Activated CD4-positive, CD25-positive, alpha-beta regulatory T cell treated with anti-CD3 and anti-CD28 coated beads, Interleukin-2, amount 50 U/mL, for 72 hours (primary cell): ENCODE data around the gene ACTR5.

ENCODE experiments used
- DNase-seq: peaks from one replicate; pipeline ENCODE4 v3.0.0; 2021

Gene ACTR5

DNA sequence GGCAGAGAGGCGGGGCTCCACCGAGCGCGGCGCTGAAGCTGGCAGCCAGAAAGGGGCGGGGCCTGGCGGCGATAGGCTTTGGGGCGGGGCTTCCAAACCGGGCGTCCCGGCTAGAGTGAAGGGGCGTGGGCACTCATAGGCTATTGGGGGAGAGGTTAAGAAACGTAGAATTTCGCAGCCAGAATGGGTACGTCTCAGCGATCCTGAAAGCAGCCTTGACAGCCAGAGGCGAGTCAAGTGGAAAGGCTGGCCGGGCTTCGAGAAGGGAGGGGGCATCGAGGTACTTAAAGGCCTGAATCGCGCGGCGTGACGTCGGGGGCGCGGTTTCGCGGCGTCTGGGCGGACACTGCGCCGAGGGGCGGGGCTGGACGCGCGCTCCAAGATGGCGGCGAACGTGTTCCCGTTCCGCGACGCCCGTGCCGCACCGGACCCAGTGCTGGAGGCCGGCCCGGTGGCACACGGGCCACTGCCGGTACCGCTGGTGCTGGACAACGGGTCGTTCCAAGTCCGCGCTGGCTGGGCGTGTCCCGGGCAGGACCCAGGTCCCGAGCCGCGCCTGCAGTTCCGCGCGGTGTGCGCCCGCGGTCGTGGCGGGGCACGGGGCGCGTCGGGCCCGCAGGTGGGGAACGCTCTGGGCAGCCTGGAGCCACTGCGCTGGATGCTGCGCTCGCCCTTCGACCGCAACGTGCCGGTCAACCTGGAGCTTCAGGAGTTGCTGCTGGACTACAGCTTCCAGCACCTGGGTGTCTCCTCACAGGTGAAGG lies at the start of gene ACTR5:
Gene ACTR5, plus strand, starts transcription at position 364 of the 764 bp plus-strand sequence. Its CDS starts 19 bp downstream, at position 383.
- peak; percentile 99 for DNase-seq

DNA sequence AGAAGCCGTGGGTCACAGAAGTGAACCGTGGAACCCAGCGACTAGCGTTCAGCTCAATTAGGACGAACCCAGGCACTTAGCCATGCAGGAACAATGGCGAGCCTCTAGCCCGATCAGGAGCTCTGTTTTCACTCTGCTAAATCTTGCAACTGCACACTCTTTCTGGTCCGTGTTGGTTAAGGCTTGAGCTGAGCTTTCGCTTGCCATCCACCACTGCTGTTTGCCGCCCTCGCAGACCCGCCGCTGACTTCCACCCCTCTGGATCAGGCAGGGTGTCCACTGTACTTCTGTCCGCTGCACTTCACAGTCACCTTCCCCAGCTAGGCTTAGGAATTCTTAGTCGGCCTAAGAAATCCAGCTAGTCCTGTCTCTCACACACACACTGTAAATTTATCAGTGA lies 49.7 kb upstream of the ACTR5 start:
- DNase-seq = no peak

DNA sequence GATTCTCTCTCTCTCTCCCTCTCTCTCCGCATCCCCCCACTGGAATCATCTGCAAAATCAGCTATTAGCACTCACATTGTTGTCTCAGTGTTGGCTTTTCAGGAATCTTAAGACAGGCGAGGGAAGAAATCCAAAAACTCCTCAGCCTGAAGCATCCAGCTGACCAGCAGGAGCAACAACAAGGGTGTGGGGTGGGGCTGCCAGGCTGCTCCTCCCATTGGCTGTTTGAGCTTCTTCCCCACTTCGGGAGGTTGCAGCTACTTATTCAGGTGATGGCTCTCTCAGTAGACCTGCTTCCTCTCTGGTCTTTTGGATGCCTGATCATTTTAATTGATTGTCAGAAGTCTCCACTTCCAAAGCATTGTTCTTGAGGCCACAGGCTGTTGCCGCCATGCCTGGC lies 48.1 kb upstream of the ACTR5 start:
- DNase-seq = no peak

DNA sequence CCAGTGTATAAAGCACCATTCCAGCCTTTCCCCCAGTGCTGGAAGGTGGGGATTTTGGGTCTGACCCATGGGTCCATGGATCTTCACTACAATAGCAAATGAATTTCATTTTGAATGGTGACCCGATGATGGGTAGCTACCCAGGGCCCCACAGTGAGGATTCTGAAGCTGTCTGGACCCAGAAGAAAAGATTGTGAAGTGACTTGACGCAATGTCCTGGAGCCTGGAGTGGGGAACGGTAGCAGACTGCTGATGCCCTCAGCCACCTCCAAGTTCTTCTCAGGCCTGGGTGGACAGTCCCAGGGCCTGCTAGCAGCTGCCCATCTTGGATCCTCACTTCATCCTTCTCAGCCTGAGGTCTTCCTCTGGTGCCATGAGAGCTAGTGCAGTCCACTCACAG lies 47.3 kb upstream of the ACTR5 start:
- no peak for DNase-seq

DNA sequence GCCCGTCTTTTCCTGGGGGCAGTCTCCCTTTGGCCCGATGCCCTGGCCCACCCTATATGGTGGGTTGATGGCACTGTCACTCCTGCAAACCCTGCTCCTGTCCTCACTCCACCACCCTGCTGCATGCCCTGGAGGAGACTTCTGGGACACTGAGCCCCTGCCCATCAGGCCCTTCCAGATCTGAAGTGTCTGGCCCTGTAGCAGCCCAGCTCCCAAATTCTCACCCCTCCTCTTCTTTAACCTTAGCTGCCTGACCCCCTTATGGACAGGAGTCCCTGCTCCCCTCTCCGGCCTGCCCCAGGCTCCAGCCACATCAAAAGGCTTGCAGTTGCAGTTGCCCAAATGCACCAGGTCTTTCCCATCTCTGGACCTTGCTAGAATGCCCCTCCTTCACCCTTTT lies 44.7 kb upstream of the ACTR5 start:
- no peak for DNase-seq

DNA sequence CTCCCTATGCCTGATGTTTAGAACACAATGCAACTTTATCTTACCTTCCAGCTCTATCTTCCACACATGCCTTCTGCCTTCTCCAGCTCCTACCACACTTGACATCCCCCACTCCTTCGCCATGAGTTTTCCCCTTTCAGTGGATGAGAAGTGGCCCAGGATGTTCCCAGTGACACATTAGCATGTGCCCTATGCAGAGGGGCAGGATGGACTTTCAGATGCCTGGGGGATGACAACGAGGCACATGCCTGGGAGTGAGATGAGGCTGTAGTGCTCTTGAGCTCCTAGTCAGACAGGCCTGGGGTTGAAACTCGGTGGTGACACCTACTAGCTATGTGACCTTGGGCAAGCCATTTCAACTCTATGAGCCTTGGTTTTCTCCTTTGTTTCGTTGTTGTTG lies 44.1 kb upstream of the ACTR5 start:
- no peak for DNase-seq

DNA sequence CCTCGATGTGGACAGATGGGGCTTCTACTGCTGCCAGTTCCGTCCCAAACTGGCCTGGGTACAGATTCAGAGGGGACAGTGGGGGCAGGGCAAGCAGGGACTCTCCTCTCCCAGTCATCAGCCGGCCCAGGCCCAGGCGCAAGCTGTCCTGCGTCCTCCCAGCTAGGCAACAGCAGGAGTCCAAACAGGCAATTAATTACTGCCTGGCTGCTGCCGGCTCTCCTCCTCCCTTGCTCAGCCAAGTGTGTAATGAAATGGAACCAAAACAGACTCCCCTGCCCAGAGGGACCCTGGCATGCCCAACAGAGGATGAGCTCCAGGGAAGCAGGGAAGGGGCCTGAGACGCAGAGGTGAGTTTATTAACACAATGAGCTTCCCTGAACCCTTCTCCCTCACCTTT lies 41.8 kb upstream of the ACTR5 start:
- no peak for DNase-seq

DNA sequence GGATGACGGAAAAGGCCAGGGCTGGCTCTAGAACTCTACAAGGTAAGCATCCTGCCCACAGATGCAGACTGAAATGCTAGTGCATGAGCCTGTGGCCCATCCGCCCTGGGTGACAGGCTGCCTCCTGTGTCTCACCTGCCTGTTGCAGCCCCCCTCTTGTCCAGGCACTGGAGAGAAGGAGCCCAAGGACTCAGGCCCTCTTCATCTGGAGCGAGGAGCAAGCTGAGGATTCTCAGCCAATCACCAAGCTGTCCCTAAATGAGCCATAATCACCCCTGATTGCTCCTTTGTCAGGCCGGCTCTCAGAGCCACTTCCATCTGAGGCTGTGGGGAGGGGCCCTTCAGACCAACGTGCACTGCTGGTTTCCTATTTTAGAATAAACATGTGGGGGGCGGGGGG lies 34.0 kb upstream of the ACTR5 start:
- no peak for DNase-seq

DNA sequence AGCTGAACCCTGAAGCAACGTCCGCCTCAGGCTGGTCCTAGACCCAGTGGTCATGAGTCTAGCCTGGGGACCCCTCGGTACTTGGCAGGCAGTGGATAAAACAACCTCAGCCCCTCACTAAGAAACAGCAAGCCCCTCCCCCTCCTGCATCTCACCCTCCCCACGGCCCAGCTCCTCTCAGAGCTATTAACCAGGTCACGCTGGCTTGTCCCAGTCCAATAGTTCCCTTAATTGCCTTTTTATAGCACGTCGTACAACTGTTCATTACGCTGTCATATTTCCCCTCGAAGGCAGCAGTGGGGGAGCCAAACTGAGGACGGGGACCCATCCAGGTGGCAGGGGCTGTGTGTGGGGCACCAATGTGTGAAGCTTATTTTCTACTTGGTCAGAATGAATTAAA lies 32.6 kb upstream of the ACTR5 start:
- no peak for DNase-seq

DNA sequence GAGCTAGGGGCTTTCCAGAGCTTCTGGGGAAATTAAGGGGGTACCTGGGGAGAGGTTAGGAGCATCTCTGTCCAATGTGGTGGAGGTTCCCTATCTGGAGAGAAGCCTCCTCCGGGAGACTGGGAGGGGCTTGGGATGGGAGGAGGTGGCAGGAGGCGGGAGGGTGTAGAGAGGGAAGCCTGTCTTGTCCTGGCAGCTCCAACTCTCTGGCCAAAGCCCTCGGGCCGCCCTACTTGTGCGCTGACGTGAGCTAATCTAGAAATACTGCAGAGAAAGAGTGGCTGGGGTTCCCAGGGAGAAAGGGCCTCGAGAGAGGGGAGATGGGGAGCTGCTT lies 25.6 kb upstream of the ACTR5 start:
- no peak for DNase-seq

DNA sequence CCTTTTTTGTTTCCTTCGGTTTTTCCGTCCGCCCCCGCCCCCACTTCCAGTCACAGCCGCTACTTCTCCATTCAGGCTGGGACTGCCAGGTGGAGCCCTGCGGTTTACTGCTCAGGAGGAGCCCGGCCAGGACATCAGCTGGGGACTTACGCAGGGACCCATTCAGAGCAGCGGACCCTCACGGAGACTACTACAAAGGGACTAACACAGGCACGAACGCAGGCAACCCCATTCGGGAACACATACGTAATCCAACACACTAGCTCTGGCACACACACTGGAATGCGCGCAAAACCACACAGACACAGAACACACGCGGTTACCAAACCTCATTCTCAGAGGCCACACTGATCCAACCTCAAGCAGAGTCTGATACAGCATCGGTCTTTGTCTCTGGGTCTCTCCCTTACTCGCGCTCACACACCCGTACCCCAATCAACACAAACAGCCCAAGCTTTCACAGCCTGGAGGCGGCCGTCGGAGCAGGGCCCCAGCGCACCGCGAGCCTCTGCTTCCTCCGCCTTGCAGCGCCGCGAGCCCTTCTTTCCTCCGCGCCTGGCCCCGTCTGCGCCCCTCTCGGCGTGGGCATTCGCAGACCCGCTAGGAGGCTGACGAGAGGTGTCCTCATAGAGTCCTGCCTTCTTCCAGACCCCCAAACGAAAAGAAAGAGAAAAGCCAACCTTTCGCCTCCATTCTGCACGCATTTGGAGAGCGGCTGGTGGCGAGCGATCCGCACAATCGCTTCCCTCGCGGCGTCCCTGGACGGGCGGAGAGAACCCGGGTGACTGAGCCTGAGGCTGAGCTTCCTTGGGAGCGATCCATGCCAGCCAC lies 25.0 kb upstream of the ACTR5 start:
- DNase-seq = no peak

DNA sequence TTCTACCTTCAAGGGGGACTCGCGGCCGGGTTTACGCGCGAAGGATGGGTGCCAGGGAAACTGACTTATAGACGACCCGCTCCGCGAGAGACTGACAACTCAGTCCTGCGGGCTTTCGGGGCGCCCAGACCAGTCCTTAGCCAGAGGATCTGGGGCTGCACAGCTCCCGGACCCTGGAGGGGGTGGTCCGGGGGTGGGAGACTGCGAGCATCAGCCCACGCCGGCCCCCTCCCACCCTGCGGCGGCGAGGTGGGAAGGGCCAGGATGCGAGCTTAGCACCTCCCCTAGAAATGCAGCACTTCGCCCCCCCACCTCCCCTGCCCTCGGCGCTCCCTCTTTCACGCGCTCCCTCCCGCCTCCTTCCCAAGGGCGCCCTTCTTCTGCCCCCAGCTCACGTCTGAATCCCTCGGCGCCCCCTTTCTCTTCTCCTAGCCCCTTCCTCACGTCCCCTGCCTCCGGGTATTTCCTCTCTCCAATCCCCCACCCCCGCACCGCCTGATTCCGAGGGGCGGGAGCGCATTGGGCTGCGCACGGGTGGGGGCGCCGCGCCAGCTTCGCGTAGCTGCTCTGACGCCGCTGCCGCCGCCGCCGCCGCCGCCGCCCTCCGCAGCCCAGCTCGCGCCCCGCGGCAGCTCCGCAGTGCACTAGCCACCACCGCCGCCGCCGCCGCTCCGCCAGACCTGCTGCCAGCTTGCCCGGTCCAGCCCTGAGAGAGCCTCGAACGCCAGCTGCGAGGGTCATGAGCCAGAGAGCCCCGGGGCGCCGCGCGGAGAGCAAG lies 24.2 kb upstream of the ACTR5 start, which contains the start of gene SLC32A1:
Gene SLC32A1, plus strand, starts transcription at position 639 of the 778 bp plus-strand sequence. CDS start 239 bp downstream, outside the sequence.
- DNase-seq = no peak

DNA sequence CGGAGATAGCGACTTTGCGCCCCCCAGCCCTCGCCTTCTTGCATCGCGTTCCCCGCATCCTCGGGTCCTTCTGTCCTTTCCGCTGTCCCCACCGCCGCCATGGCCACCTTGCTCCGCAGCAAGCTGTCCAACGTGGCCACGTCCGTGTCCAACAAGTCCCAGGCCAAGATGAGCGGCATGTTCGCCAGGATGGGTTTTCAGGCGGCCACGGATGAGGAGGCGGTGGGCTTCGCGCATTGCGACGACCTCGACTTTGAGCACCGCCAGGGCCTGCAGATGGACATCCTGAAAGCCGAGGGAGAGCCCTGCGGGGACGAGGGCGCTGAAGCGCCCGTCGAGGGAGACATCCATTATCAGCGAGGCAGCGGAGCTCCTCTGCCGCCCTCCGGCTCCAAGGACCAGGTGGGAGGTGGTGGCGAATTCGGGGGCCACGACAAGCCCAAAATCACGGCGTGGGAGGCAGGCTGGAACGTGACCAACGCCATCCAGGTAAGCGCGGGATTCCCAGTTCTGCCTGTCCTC lies 23.6 kb upstream of the ACTR5 start:
- DNase-seq = no peak

DNA sequence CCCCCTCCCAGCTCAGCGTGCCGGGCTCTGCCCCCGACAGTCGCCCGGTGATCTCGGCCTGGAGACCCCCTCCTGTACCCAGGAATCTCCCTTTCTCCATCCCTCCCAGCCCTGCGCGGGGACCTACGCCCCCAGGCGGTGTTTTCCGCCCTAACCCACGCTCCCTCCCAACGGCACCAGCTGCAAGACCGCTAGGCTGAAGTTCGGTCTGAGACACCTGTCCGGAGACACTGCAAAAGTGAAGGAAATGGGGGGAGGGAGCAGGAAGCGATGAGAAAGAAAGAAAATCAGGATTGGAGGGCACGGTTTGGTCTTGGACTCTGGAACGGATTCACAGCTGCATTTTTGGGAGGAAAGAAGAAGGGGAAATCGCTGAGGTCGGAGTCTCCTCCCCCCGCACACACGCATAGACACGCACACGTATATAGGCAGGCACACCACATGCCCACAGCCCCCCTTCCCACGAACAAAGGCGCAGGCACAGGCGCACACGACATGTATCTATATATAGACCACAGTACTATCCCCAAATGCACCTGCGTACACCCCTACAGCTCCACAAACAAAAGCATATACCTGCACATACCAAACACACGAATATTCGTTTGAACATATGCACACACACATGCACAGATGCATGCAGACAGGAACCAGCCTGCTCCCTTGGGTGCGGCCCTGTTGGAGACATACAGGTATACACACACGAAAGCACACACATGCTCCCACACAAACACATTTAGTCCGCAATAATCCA lies 22.9 kb upstream of the ACTR5 start:
- DNase-seq = no peak

DNA sequence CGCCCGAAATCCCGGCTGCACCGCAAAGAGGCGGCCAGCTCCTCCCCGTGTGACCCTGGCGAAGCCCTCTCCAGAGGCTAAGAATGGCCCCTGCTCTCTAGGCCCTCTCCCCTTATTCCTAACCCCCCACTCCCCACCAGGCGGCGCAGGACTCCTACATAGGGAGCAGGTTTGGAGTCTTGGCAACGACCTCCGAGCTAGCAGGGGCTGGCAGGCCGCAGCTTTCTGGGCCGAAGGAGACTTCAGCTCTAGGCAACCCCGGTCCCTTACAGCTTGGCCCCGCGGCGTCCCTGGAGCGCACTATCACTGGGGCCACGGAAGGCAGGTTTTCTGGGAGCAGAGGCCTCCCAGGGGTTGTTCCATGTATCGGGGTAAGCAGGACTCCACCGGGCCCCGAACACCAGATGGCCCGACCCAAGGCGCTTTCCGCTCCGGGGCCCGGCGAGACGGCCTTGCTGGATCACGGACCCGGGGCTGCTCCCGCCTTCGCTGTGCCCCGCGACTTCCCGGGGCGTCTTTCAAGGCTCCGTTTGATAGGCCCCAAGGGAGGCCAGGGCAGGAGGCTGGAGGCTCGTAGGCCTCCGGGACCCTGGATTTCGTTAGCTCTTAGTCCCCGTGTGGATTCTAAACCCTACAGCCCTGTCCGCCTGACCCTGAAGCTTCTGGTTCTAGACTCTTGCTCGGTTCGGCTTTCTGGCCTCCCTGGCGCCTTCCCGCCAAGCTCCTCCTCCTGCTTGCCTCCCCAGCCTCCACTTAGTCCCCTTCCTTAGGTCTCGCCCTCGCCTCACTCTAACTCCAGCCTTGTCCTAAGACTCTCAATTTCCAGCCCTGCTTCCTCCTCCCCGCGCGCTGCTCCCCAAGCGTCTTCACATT lies 22.1 kb upstream of the ACTR5 start:
- DNase-seq = peak; percentile 41

DNA sequence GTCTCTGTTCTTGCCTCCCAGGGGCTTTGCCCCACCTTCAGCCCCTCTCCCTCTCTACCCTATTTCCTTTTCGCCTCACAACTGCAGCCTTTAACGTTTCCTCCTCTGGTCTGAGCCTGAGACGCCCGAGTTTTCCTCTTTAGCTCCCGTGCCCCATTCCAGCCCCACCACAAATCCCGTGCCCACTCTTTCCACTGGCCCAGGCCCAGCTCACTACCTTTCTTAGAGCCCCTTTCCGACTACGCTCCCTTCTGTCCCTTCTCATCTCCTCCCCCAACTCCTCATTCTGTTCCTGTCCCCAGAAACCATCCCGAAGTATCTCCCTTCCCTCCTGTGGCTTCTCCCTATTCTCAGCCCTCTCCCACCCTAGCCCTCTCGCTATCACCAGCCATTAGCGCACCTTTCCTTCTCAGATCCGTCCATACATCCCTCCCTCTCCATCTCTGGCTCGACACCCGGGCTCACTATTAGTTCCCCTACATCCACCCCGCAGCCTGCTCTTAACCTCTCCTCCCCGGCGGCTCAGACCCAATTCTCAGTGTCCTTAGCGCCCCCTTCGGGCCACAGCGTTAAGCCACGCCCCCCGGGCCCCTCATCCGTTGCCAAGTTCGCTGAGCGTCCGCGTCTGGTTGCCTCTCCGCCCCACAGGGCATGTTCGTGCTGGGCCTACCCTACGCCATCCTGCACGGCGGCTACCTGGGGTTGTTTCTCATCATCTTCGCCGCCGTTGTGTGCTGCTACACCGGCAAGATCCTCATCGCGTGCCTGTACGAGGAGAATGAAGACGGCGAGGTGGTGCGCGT lies 21.3 kb upstream of the ACTR5 start:
- peak; percentile 51 for DNase-seq

DNA sequence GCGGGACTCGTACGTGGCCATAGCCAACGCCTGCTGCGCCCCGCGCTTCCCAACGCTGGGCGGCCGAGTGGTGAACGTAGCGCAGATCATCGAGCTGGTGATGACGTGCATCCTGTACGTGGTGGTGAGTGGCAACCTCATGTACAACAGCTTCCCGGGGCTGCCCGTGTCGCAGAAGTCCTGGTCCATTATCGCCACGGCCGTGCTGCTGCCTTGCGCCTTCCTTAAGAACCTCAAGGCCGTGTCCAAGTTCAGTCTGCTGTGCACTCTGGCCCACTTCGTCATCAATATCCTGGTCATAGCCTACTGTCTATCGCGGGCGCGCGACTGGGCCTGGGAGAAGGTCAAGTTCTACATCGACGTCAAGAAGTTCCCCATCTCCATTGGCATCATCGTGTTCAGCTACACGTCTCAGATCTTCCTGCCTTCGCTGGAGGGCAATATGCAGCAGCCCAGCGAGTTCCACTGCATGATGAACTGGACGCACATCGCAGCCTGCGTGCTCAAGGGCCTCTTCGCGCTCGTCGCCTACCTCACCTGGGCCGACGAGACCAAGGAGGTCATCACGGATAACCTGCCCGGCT lies 20.6 kb upstream of the ACTR5 start:
- peak; percentile 33 for DNase-seq

DNA sequence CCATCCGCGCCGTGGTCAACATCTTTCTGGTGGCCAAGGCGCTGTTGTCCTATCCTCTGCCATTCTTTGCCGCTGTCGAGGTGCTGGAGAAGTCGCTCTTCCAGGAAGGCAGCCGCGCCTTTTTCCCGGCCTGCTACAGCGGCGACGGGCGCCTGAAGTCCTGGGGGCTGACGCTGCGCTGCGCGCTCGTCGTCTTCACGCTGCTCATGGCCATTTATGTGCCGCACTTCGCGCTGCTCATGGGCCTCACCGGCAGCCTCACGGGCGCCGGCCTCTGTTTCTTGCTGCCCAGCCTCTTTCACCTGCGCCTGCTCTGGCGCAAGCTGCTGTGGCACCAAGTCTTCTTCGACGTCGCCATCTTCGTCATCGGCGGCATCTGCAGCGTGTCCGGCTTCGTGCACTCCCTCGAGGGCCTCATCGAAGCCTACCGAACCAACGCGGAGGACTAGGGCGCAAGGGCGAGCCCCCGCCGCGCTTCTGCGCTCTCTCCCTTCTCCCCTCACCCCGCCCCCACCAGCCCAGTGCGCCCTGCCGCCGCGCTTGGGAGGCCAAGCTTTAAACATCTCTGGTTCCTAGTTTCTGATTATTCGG lies 20.0 kb upstream of the ACTR5 start:
- no peak for DNase-seq

DNA sequence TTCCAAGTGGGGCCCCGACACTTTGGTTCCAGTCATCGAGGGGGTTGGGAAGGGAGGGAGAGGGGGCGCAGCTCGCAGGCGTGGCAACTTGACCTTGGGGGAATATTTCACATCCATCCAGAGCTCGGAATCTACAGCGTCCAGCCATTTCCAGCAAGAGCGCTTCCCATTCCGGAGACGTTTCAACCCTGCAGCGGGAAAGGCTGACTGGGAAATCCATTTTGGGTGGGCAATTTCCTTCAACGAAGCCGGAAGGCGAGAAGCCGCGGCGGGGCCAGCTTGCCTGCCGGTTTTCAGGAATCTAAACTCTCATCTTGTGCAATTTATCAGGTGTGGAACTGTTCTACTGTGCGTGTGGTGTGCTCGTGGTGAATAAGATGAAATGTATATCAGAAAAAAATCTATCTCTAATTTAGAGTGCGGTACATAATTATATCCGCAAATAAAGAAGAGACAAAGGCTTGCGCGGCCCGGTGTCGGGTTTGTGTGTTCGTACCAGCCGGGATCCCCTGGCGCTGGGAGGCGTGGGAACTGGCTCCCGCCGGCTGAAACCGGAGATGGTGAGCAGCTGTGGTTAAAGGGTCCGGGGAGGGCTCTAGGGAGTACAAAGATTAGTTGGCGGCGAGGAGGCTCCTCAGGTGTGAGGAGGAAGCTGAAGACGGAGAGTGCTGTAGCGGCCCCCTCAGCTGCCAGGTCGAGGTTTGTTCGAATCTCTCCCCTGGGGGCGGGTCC lies 19.2 kb upstream of the ACTR5 start:
- DNase-seq = no peak
